Progenitor cell of endocrine pancreas (in vitro differentiated cells): ENCODE measurements around the gene SLC25A46. TPM values are rescaled to one million over a fixed set of nuclear protein-coding genes. Genes with fewer than 3 reads are reported as not detected.

Experiments
- DNase-seq: peaks from one replicate; pipeline ENCODE4 v3.0.0; 2021; ENCODE audit warnings: low spot score; ENCODE audit not compliant: unreplicated experiment
- H3K27ac Mint-ChIP-seq: 2 replicates; pipeline ENCODE4 v1.8.0; 2021; ENCODE audit warnings: mild to moderate bottlenecking, moderate library complexity, mixed read lengths
- H3K27me3 Mint-ChIP-seq: 2 replicates; pipeline ENCODE4 v1.8.0; 2021; ENCODE audit warnings: mixed read lengths
- H3K36me3 Mint-ChIP-seq: 2 replicates; pipeline ENCODE4 v1.8.0; 2022; ENCODE audit warnings: mixed read lengths; ENCODE audit not compliant: insufficient read depth
- H3K4me1 Mint-ChIP-seq: 2 replicates; pipeline ENCODE4 v1.8.0; 2021; ENCODE audit warnings: low read depth, mixed read lengths
- H3K4me3 Mint-ChIP-seq: 2 replicates; pipeline ENCODE4 v1.8.0; 2021; ENCODE audit warnings: low read depth, mild to moderate bottlenecking, moderate library complexity, mixed read lengths
- H3K9me3 Mint-ChIP-seq: 2 replicates; pipeline ENCODE4 v1.8.0; 2021; ENCODE audit warnings: low read depth, mixed read lengths
- CTCF ChIP-seq: fragments of 200-600 bp; sonication (generic); IDR thresholded peaks from one replicate; pipeline ENCODE4 v1.5.0; 2021; ENCODE audit warnings: antibody characterized with exemption, mild to moderate bottlenecking; ENCODE audit not compliant: unreplicated experiment
- total RNA-seq: library from RNA; stranded (reverse); gene quantifications from 2 replicates; pipeline ENCODE4 v1.2.1, GENCODE V29; 2021

The SLC25A46 gene
- total RNA-seq, 1 donor from 2014 or later: 42.1 TPM

- peak; percentile 14 for DNase-seq
- peaks cover 10% of the 10 kb centered on the region for H3K4me1 Mint-ChIP-seq
- H3K4me3 Mint-ChIP-seq: peak overlapping the region; percentile 95
- H3K27me3 Mint-ChIP-seq: peaks cover 8% of the 10 kb centered on the region
- H3K9me3 Mint-ChIP-seq: no peaks in the 10 kb centered on the region
- peak overlapping the region; percentile 92 for H3K27ac Mint-ChIP-seq
- TF ChIP-seq CTCF: no peak
- H3K36me3 Mint-ChIP-seq: no peaks in the 10 kb centered on the region
These were observed 350 bp upstream of the SLC25A46 start for GRCh38 chr5:110738503-110738811.

- peaks cover 8% of the 10 kb centered on the region for H3K36me3 Mint-ChIP-seq
- no peaks in the 10 kb centered on the region for H3K27me3 Mint-ChIP-seq
- TF ChIP-seq CTCF: no peak
- H3K27ac Mint-ChIP-seq: no peak overlapping the region
- H3K4me1 Mint-ChIP-seq: no peaks in the 10 kb centered on the region
- no peak for DNase-seq
- no peak overlapping the region for H3K4me3 Mint-ChIP-seq
- H3K9me3 Mint-ChIP-seq: no peaks in the 10 kb centered on the region
These were observed 13.3 kb downstream of the SLC25A46 start for GRCh38 chr5:110751902-110752762.

GRCh38 chr5:110752953-110753352 is 14.1 kb downstream of the SLC25A46 start:
- Mint-ChIP-seq H3K27me3 (no peaks in the 10 kb centered on the region), H3K4me1 (no peaks in the 10 kb centered on the region), H3K27ac (no peak overlapping the region), H3K9me3 (no peaks in the 10 kb centered on the region), H3K4me3 (no peak overlapping the region), H3K36me3 (peaks cover 6% of the 10 kb centered on the region)
- DNase-seq: no peak
- TF ChIP-seq CTCF: no peak

GRCh38 chr5:110753600-110753999 is 14.8 kb downstream of the SLC25A46 start:
- peaks cover 6% of the 10 kb centered on the region for H3K36me3 Mint-ChIP-seq
- DNase-seq: no peak
- no peaks in the 10 kb centered on the region for H3K27me3 Mint-ChIP-seq
- no peak for TF ChIP-seq CTCF
- no peak overlapping the region for H3K4me3 Mint-ChIP-seq
- H3K27ac Mint-ChIP-seq: no peak overlapping the region
- no peaks in the 10 kb centered on the region for H3K4me1 Mint-ChIP-seq
- H3K9me3 Mint-ChIP-seq: no peaks in the 10 kb centered on the region

GRCh38 chr5:110754181-110754580 is 15.4 kb downstream of the SLC25A46 start:
- H3K36me3 Mint-ChIP-seq: peaks cover 2% of the 10 kb centered on the region
- TF ChIP-seq CTCF: no peak
- no peaks in the 10 kb centered on the region for H3K4me1 Mint-ChIP-seq
- no peak overlapping the region for H3K4me3 Mint-ChIP-seq
- no peak overlapping the region for H3K27ac Mint-ChIP-seq
- H3K27me3 Mint-ChIP-seq: no peaks in the 10 kb centered on the region
- H3K9me3 Mint-ChIP-seq: no peaks in the 10 kb centered on the region
- no peak for DNase-seq
